Jurkat, Clone E6-1 (cell line): ENCODE results near the gene SIKE1.

Source experiments
- DNase-seq: peaks from one replicate; pipeline ENCODE4 v3.0.0-alpha.2; 2011; ENCODE audit warnings: low read depth, low spot score
- H3K4me3 ChIP-seq: 2 replicates; pipeline ENCODE4 v1.5.1; 2011; ENCODE audit warnings: mild to moderate bottlenecking, low read length, control low read depth, moderate library complexity

SIKE1 gene

GRCh38 chr1:114720492-114720891 is 60.0 kb downstream of the SIKE1 start:
- no peak for DNase-seq
- H3K4me3 ChIP-seq = no peak overlapping the region
